GM23338 (cell line): ENCODE results near the gene PIAS4. TPM values are rescaled to one million over a fixed set of nuclear protein-coding genes. Genes with fewer than 3 reads are reported as not detected.

Experiments
- ATAC-seq: fragments of 200-7000 bp; cut with Tn5 transposase; 3 replicates; pipeline ENCODE4 v1.9.1; 2020
- DNase-seq: peaks from one replicate; pipeline ENCODE4 v3.0.0-alpha.2; 2015; ENCODE audit warnings: low spot score
- H2AFZ ChIP-seq: fragments of 200-600 bp; sonication (generic); 2 replicates; pipeline ENCODE4 v1.8.0; 2016; ENCODE audit warnings: antibody characterized with exemption, mild to moderate bottlenecking, moderate library complexity
- H3F3A ChIP-seq: fragments of 200-600 bp; sonication (generic); replicated peaks from 2 replicates; pipeline ENCODE4 v1.8.0; 2017; ENCODE audit warnings: antibody characterized with exemption, mixed run types, low read depth
- H3K27ac ChIP-seq: fragments of 200-600 bp; sonication (generic); 2 replicates; pipeline ENCODE4 v1.6.1; 2016; ENCODE audit warnings: low read depth
- H3K27me3 ChIP-seq: fragments of 200-600 bp; sonication (generic); 2 replicates; pipeline ENCODE4 v1.8.0; 2016; ENCODE audit warnings: mild to moderate bottlenecking, mixed run types, moderate library complexity; ENCODE audit not compliant: insufficient read depth
- H3K36me3 ChIP-seq: fragments of 200-600 bp; sonication (generic); 2 replicates; pipeline ENCODE4 v1.8.0; 2016; ENCODE audit warnings: mild to moderate bottlenecking; ENCODE audit not compliant: insufficient read depth
- H3K4me1 ChIP-seq: fragments of 200-600 bp; sonication (generic); 2 replicates; pipeline ENCODE4 v1.8.0; 2016; ENCODE audit warnings: mild to moderate bottlenecking, moderate library complexity; ENCODE audit not compliant: insufficient read depth
- H3K4me2 ChIP-seq: fragments of 200-600 bp; sonication (generic); 2 replicates; pipeline ENCODE4 v1.7.1; 2017; ENCODE audit warnings: mixed run types
- H3K4me3 ChIP-seq: fragments of 200-600 bp; sonication (generic); 2 replicates; pipeline ENCODE4 v1.6.1; 2016; ENCODE audit warnings: mixed run types
- H3K79me2 ChIP-seq: fragments of 200-600 bp; sonication (generic); replicated peaks from 2 replicates; pipeline ENCODE4 v1.8.0; 2017; ENCODE audit warnings: mild to moderate bottlenecking; ENCODE audit not compliant: insufficient read depth
- H3K9me2 ChIP-seq: fragments of 200-600 bp; sonication (generic); 2 replicates; pipeline ENCODE4 v1.8.0; 2017; ENCODE audit not compliant: insufficient read depth
- H4K20me1 ChIP-seq: fragments of 200-600 bp; sonication (generic); replicated peaks from 2 replicates; pipeline ENCODE4 v1.8.0; 2017; ENCODE audit warnings: mild to moderate bottlenecking; ENCODE audit not compliant: insufficient read depth
- H3K27ac Mint-ChIP-seq: 2 replicates; pipeline ENCODE4 v1.8.0; 2020; ENCODE audit warnings: inconsistent platforms, mild to moderate bottlenecking, moderate library complexity, mixed read lengths
- H3K27me3 Mint-ChIP-seq: 3 replicates; pipeline ENCODE4 v1.8.0; 2022; ENCODE audit warnings: low read depth, mild to moderate bottlenecking, moderate library complexity, mixed read lengths, inconsistent platforms; ENCODE audit not compliant: insufficient read depth, poor library complexity
- H3K36me3 Mint-ChIP-seq: 3 replicates; pipeline ENCODE4 v1.8.0; 2021; ENCODE audit warnings: low read depth, mild to moderate bottlenecking, inconsistent platforms, moderate library complexity, mixed read lengths
- H3K4me1 Mint-ChIP-seq: 3 replicates; pipeline ENCODE4 v1.8.0; 2020; ENCODE audit warnings: mild to moderate bottlenecking, inconsistent platforms, mixed read lengths
- H3K4me3 Mint-ChIP-seq: 3 replicates; pipeline ENCODE4 v1.8.0; 2021; ENCODE audit warnings: moderate library complexity, mild to moderate bottlenecking, inconsistent platforms, mixed read lengths
- H3K9me3 Mint-ChIP-seq: 3 replicates; pipeline ENCODE4 v1.8.0; 2020; ENCODE audit warnings: moderate library complexity, mild to moderate bottlenecking, inconsistent platforms, mixed read lengths
- CREB1 ChIP-seq: fragments of 250-450 bp; sonication (Bioruptor Pico); IDR thresholded peaks from 2 replicates; pipeline ENCODE4 v1.5.0; 2020; ENCODE audit warnings: low read depth, mild to moderate bottlenecking, moderate library complexity
- CTCF ChIP-seq, 2 experiments: fragments of 200-600 bp in 1 of 2; sonication (generic) in 1 of 2; conservative IDR thresholded peaks; 2 replicates each; pipeline versions ENCODE4 v1.5.1 to v1.6.1; 2016 to 2017; ENCODE audit warnings: antibody characterized with exemption in 2 of 2, low read depth in 2 of 2, mild to moderate bottlenecking in 2 of 2, moderate library complexity in 1 of 2
- ETS1 ChIP-seq: IDR thresholded peaks from 2 replicates; pipeline ENCODE4 v1.6.1; 2016; ENCODE audit warnings: antibody characterized with exemption
- EZH2 ChIP-seq: fragments of 200-600 bp; sonication (generic); IDR thresholded peaks from one replicate; pipeline ENCODE4 v1.8.0; 2017; ENCODE audit warnings: antibody characterized with exemption, mild to moderate bottlenecking, low read depth; ENCODE audit not compliant: unreplicated experiment
- EZH2phosphoT487 ChIP-seq: fragments of 200-600 bp; sonication (generic); IDR thresholded peaks from one replicate; pipeline ENCODE4 v1.8.1; 2018; ENCODE audit warnings: antibody characterized with exemption; ENCODE audit not compliant: unreplicated experiment
- JUNB ChIP-seq: IDR thresholded peaks from one replicate; pipeline ENCODE4 v1.6.1; 2016; ENCODE audit warnings: antibody characterized with exemption; ENCODE audit not compliant: unreplicated experiment
- NANOG ChIP-seq: IDR thresholded peaks from 2 replicates; pipeline ENCODE4 v1.6.1; 2016; ENCODE audit warnings: antibody characterized with exemption, borderline replicate concordance
- POLR2AphosphoS5 ChIP-seq: IDR thresholded peaks from 2 replicates; pipeline ENCODE4 v1.6.1; 2016; ENCODE audit warnings: antibody characterized with exemption, low read depth
- REST ChIP-seq: IDR thresholded peaks from one replicate; pipeline ENCODE4 v1.6.1; 2018; ENCODE audit warnings: antibody characterized with exemption; ENCODE audit not compliant: unreplicated experiment
- STAT1 ChIP-seq: IDR thresholded peaks from one replicate; pipeline ENCODE4 v1.6.1; 2016; ENCODE audit warnings: antibody characterized with exemption; ENCODE audit not compliant: unreplicated experiment
- ZNF114 ChIP-seq: fragments of 250-450 bp; sonication (Bioruptor Pico); IDR thresholded peaks from 2 replicates; pipeline ENCODE4 v1.5.0; 2020; ENCODE audit warnings: mild to moderate bottlenecking, moderate library complexity
- ZNF331 ChIP-seq: fragments of 250-450 bp; sonication (Bioruptor Pico); IDR thresholded peaks from 2 replicates; pipeline ENCODE4 v1.5.0; 2020; ENCODE audit warnings: low read depth, mild to moderate bottlenecking, moderate library complexity
- ZNF462 ChIP-seq: fragments of 250-450 bp; sonication (Bioruptor Pico); IDR thresholded peaks from 2 replicates; pipeline ENCODE4 v1.5.0; 2020; ENCODE audit warnings: mild to moderate bottlenecking, moderate library complexity
- polyA plus RNA-seq: library from polyadenylated mRNA; unstranded; fragments of >200 nt; fragmentation: Nextera tagmentation; extraction: Ambion mirVana; gene quantifications from 2 replicates; pipeline ENCODE4 v1.2.1, GENCODE V29; 2016
- total RNA-seq: library from RNA; depleted of rRNA; stranded (reverse); fragments of >200 nt; shearing (Covaris generic); gene quantifications from 2 replicates; pipeline ENCODE4 v1.2.3, GENCODE V29; 2014

Gene PIAS4
- total and polyA plus RNA-seq, 2 experiments from 2014 or later, result 17.0 to 48.4 TPM

- Mint-ChIP-seq H3K9me3 (no peaks in the 10 kb centered on the region), H3K4me1 (no peaks in the 10 kb centered on the region), H3K27me3 (peaks cover 16% of the 10 kb centered on the region), H3K27ac (no peak overlapping the region), H3K36me3 (peaks cover 4% of the 10 kb centered on the region; the same call in 1 of the 3 replicates), H3K4me3 (no peak overlapping the region)
- DNase-seq, result no peak
- H3K36me3 ChIP-seq, result no peaks in the 10 kb centered on the region
- no peak overlapping the region for H3K4me2 ChIP-seq
- no peaks in the 10 kb centered on the region for H3K27me3 ChIP-seq
- H3K4me3 ChIP-seq, result no peak overlapping the region
- H3K9me2 ChIP-seq, result no peaks in the 10 kb centered on the region
- no peaks in the 10 kb centered on the region for H3K4me1 ChIP-seq
- 0 out of 2 replicates have a peak, but pooled peaks cover 2% of the 10 kb centered on the region for H3F3A ChIP-seq
- no peak overlapping the region for H3K27ac ChIP-seq
- TF ChIP-seq ZNF331 (CRISPR knock-in tag), result no peak
- no peak for TF ChIP-seq ZNF114 (CRISPR knock-in tag)
- TF ChIP-seq JUNB, result no peak
- no peak for TF ChIP-seq ETS1
- TF ChIP-seq CREB1 (CRISPR knock-in tag), result no peak
- no peak for TF ChIP-seq STAT1
- TF ChIP-seq EZH2phosphoT487, result no peak
- TF ChIP-seq EZH2, result no peak
- TF ChIP-seq NANOG, result no peak
- no peak for TF ChIP-seq POLR2AphosphoS5
- no peak for TF ChIP-seq ZNF462 (CRISPR knock-in tag)
- TF ChIP-seq CTCF (conservative IDR thresholded peaks at IDR 0.05; ENCODE audit: low read depth in 2 of 2), result no peak
- TF ChIP-seq REST, result no peak
- no peak for ATAC-seq
- H4K20me1 ChIP-seq, result no peaks in the 10 kb centered on the region
- H2AFZ ChIP-seq, result no peak overlapping the region
- H3K79me2 ChIP-seq, result no peaks in the 10 kb centered on the region
Measured at GRCh38 chr19:4084547-4084877, 77.0 kb downstream of the PIAS4 start.
